Erythroblast (primary cell): ENCODE results near the gene ZNF280C.

ENCODE experiments used
- GATA1 ChIP-seq: IDR thresholded peaks from 2 replicates; pipeline ENCODE4 v1.6.1; 2011; ENCODE audit warnings: low read depth, mild to moderate bottlenecking, control low read depth, low read length, moderate library complexity
- POLR2A ChIP-seq: IDR thresholded peaks from 2 replicates; pipeline ENCODE4 v1.6.1; 2011; ENCODE audit warnings: mild to moderate bottlenecking, low read length

DNA sequence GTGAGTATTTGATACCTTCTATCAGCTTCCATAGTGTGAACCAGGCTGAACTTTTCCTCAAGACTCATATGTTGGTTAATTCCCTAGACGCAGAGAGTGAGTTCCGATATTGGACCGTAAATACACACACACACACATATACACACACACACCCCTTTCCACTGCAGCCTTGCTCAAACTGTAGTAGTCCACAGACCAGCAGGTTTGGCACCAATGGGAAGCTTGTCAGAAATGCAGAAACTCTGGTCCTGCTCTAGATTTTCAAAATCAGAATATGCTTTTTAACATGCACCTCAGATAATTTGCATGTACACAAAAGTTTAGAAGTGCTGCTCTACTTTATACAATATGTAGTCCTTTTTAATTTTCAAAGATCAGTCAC lies 27.6 kb upstream of the ZNF280C start:
- TF ChIP-seq POLR2A (no peak), GATA1 (no peak)
